ENCODE data around the gene PAOX.

- TF ChIP-seq CTCF (IDR thresholded peaks at IDR 0.05) (no peak), POLR2A (IDR thresholded peaks at IDR 0.05) (no peak)
Measured at GRCh38 chr10:133378251-133379096, 588 bp upstream of the PAOX start.

Measured in testis (tissue), 2 donors.